B cell (primary cell): ENCODE measurements around the gene EHMT2. TPM values are rescaled to one million over a fixed set of nuclear protein-coding genes. Genes with fewer than 3 reads are reported as not detected.

Experiments
- ATAC-seq: fragments of 200-7000 bp; cut with Tn5 transposase; one replicate; pipeline ENCODE4 v1.10.0; 2021; ENCODE audit warnings: low read depth, mild to moderate bottlenecking, moderate number of reproducible peaks, moderate library complexity
- CTCF ChIA-PET: fragments of 350-600 bp; sonication (Branson Sonifier 250); formaldehyde crosslinking; loops from one replicate; lab custom pipeline; 2021; ENCODE audit warnings: antibody characterized with exemption, inconsistent platforms; lab: Charles Lee
- POLR2A ChIA-PET: fragments of 350-600 bp; sonication (Branson Sonifier 250); formaldehyde crosslinking; loops from one replicate; lab custom pipeline; 2021; ENCODE audit warnings: antibody characterized with exemption; lab: Charles Lee
- DNase-seq: peaks from one replicate; pipeline ENCODE4 v3.0.0; 2013
- H2AFZ ChIP-seq: 2 replicates; pipeline ENCODE4 v1.6.1; 2012; ENCODE audit warnings: mild to moderate bottlenecking, low read depth, low read length; ENCODE audit not compliant: insufficient read depth, poor library complexity, severe bottlenecking
- H3K27ac ChIP-seq, 2 donors: 1 replicate in 1 of 2; 2 replicates in 1 of 2; pipeline ENCODE4 v1.5.1; 2012 to 2013; ENCODE audit warnings: low read length in 2 of 2, mild to moderate bottlenecking in 2 of 2, moderate library complexity in 1 of 2
- H3K27me3 ChIP-seq, 4 experiments: fragments of 200-600 bp in 1 of 4; sonication (generic) in 1 of 4; replicated peaks in 1 of 4; 1 replicate in 2 of 4; 2 replicates in 2 of 4; pipeline versions ENCODE4 v1.6.1 to v1.7.0; 2013 to 2016; ENCODE audit warnings: low read length in 3 of 4, mild to moderate bottlenecking in 2 of 4, mixed read lengths in 1 of 4, moderate library complexity in 1 of 4; ENCODE audit not compliant: insufficient read depth in 4 of 4, control insufficient read depth in 3 of 4; ENCODE audit errors: control extremely low read depth in 1 of 4
- H3K36me3 ChIP-seq, 2 experiments: replicated peaks in 1 of 2; 1 replicate in 1 of 2; 2 replicates in 1 of 2; pipeline versions ENCODE4 v1.6.1 to v1.7.1; 2013; ENCODE audit warnings: low read length in 1 of 2; ENCODE audit not compliant: insufficient read depth in 2 of 2, control insufficient read depth in 1 of 2; ENCODE audit errors: control extremely low read depth in 1 of 2, extremely low read depth in 1 of 2
- H3K4me1 ChIP-seq, 2 donors: fragments of 200-600 bp in 1 of 2; sonication (generic) in 1 of 2; 1 replicate in 1 of 2; 2 replicates in 1 of 2; pipeline versions ENCODE4 v1.5.1 to v1.6.1; 2013 to 2017; ENCODE audit warnings: low read length in 2 of 2; ENCODE audit not compliant: control insufficient read depth in 2 of 2, insufficient read depth in 2 of 2
- H3K4me2 ChIP-seq: replicated peaks from 2 replicates; pipeline ENCODE3; 2012; ENCODE audit warnings: mild to moderate bottlenecking, low read depth, low read length; ENCODE audit not compliant: poor library complexity, severe bottlenecking
- H3K4me3 ChIP-seq, 5 experiments: fragments of 200-600 bp in 1 of 5; sonication (generic) in 1 of 5; 1 replicate in 3 of 5; 2 replicates in 2 of 5; pipeline versions ENCODE4 v1.5.1 to v1.7.0; 2011 to 2016; ENCODE audit warnings: low read length in 4 of 5, mild to moderate bottlenecking in 4 of 5, low read depth in 2 of 5, control low read depth in 1 of 5, moderate library complexity in 1 of 5; ENCODE audit not compliant: insufficient read depth in 1 of 5; ENCODE audit errors: control extremely low read depth in 1 of 5, extremely low read depth in 1 of 5
- H3K79me2 ChIP-seq: fragments of 200-600 bp; sonication (generic); one replicate; pipeline ENCODE4 v1.6.0; 2016; ENCODE audit warnings: low read length; ENCODE audit not compliant: control insufficient read depth, insufficient read depth
- H3K9ac ChIP-seq: fragments of 200-600 bp; sonication (generic); 2 replicates; pipeline ENCODE4 v1.6.1; 2017; ENCODE audit warnings: mild to moderate bottlenecking, low read length, moderate library complexity
- H3K9me3 ChIP-seq, 3 donors: one replicate each; pipeline versions ENCODE4 v1.6.1 to v1.7.1; 2013; ENCODE audit warnings: low read length in 2 of 3; ENCODE audit not compliant: control insufficient read depth in 2 of 3, insufficient read depth in 1 of 3; ENCODE audit errors: control extremely low read depth in 1 of 3
- H4K20me1 ChIP-seq: 2 replicates; pipeline ENCODE4 v1.6.0; 2012; ENCODE audit warnings: mild to moderate bottlenecking, low read length; ENCODE audit not compliant: insufficient read depth, control insufficient read depth, poor library complexity, severe bottlenecking
- H3K27ac Mint-ChIP-seq: one replicate; pipeline ENCODE4 v1.8.0; 2021; ENCODE audit warnings: mixed read lengths
- H3K27me3 Mint-ChIP-seq: one replicate; pipeline ENCODE4 v1.8.0; 2021; ENCODE audit warnings: mixed read lengths
- H3K4me1 Mint-ChIP-seq: one replicate; pipeline ENCODE4 v1.8.0; 2021; ENCODE audit warnings: mixed read lengths
- H3K4me3 Mint-ChIP-seq: one replicate; pipeline ENCODE4 v1.8.0; 2021; ENCODE audit warnings: mixed read lengths
- H3K9me3 Mint-ChIP-seq: one replicate; pipeline ENCODE4 v1.8.0; 2022; ENCODE audit warnings: mixed read lengths; ENCODE audit not compliant: insufficient read depth
- CTCF ChIP-seq: fragments of 200-600 bp; IDR thresholded peaks from one replicate; pipeline ENCODE4 v1.8.0; 2022; ENCODE audit warnings: antibody characterized with exemption, mild to moderate bottlenecking
- EZH2 ChIP-seq: IDR thresholded peaks from 2 replicates; pipeline ENCODE4 v1.6.1; 2012; ENCODE audit warnings: borderline replicate concordance, low read depth, mild to moderate bottlenecking, moderate library complexity, low read length; ENCODE audit not compliant: insufficient read depth, poor library complexity, severe bottlenecking
- WGBS: methylation state at CpG from one replicate; pipeline ENCODE4 v1.1.5; 2013; ENCODE audit warnings: missing lambda C conversion rate; ENCODE audit not compliant: insufficient coverage; 5-methylcytosine and 5-hydroxymethylcytosine counted together
- intact Hi-C: fragments of 100-400 bp; cut with micrococcal nuclease; formaldehyde crosslinking; loops from one replicate; pipeline ENCODE4 v1.10.0; 2022
- polyA plus RNA-seq: library from polyadenylated mRNA; depleted of rRNA; stranded (reverse); fragments of >200 nt; gene quantifications from 2 replicates; pipeline ENCODE4 v1.2.3, GENCODE V29; 2012
- total RNA-seq, 2 donors: library from RNA; stranded (reverse); fragments of 120-200 nt in 1 of 2; gene quantifications; 1 replicate in 1 of 2; 2 replicates in 1 of 2; pipeline versions ENCODE4 v1.2.3 to v1.2.4, GENCODE V29; 2013 to 2022

The EHMT2 gene
- total and polyA plus RNA-seq, 2 donors (not counting 1 experiment from before 2014, with no cell fraction given), result 86.1 to 108 TPM

- Histone ChIP-seq H3K4me1 (no peaks in the 10 kb centered on the region), H3K27me3 (peaks cover 0 to 8% (median 0%) of the 10 kb centered on the region in 4 experiments), H3K27ac (no peak overlapping the region), H2AFZ (no peak overlapping the region), H3K79me2 (no peaks in the 10 kb centered on the region), H3K36me3 (no peaks in the 10 kb centered on the region), H3K9ac (no peak overlapping the region), H3K9me3 (peaks cover 0 to 3% (median 0%) of the 10 kb centered on the region in 3 donors), H3K4me3 (no peak overlapping the region), H4K20me1 (no peaks in the 10 kb centered on the region), H3K4me2 (no peak overlapping the region)
- CTCF ChIA-PET, result no interaction called here
- POLR2A ChIA-PET, result no interaction called here
- no peak for TF ChIP-seq EZH2
- no peak for TF ChIP-seq CTCF
- ATAC-seq (no peak), DNase-seq (no peak)
- no peaks in the 10 kb centered on the region for H3K4me1 Mint-ChIP-seq
- H3K27me3 Mint-ChIP-seq, result peaks cover 7% of the 10 kb centered on the region
- H3K9me3 Mint-ChIP-seq, result no peaks in the 10 kb centered on the region
- no peak overlapping the region for H3K4me3 Mint-ChIP-seq
- intact Hi-C loops, result no loop called here
- H3K27ac Mint-ChIP-seq, result no peak overlapping the region
- WGBS, result 100% methylated on average over 1 of the region's 1 CpG
Measured at GRCh38 chr6:31930962-31931361, 33.5 kb upstream of the EHMT2 start.

GRCh38 chr6:31928672-31928939 is 31.1 kb upstream of the EHMT2 start:
- H3K4me3 Mint-ChIP-seq, result no peak overlapping the region
- peaks cover 0 to 8% (median 0%) of the 10 kb centered on the region in 4 experiments for H3K27me3 ChIP-seq
- no peaks in the 10 kb centered on the region for H3K4me1 Mint-ChIP-seq
- ChIA-PET POLR2A (no interaction called here), CTCF (no interaction called here)
- H3K27ac Mint-ChIP-seq, result no peak overlapping the region
- H3K9me3 ChIP-seq, result peaks cover 0 to 3% (median 0%) of the 10 kb centered on the region in 3 donors
- intact Hi-C loops, result no loop called here
- no peaks in the 10 kb centered on the region for H3K9me3 Mint-ChIP-seq
- H3K79me2 ChIP-seq, result no peaks in the 10 kb centered on the region
- H2AFZ ChIP-seq, result no peak overlapping the region
- no peaks in the 10 kb centered on the region for H4K20me1 ChIP-seq
- no peak overlapping the region for H3K4me3 ChIP-seq
- no peak overlapping the region for H3K9ac ChIP-seq
- WGBS, result 96% methylated on average over 9 of the region's 9 CpGs
- ATAC-seq (no peak), DNase-seq (no peak)
- H3K27ac ChIP-seq, result no peak overlapping the region
- peaks cover 7% of the 10 kb centered on the region for H3K27me3 Mint-ChIP-seq
- no peaks in the 10 kb centered on the region for H3K36me3 ChIP-seq
- no peak for TF ChIP-seq EZH2
- TF ChIP-seq CTCF, result no peak
- no peaks in the 10 kb centered on the region for H3K4me1 ChIP-seq
- no peak overlapping the region for H3K4me2 ChIP-seq
